GM12865 (cell line): ENCODE measurements around the gene TFCP2.
A peak's percentile ranks its signal among the peaks of the same experiment; 100 is the strongest.

Experiments
- DNase-seq: peaks from one replicate; pipeline ENCODE4 v3.0.0; 2010; ENCODE audit warnings: low read depth
- H3K4me3 ChIP-seq: 2 replicates; pipeline ENCODE4 v1.5.1; 2011; ENCODE audit warnings: mild to moderate bottlenecking, low read depth, low read length, control low read depth
- CTCF ChIP-seq: IDR thresholded peaks from 2 replicates; pipeline ENCODE4 v1.5.1; 2011; ENCODE audit warnings: low read length, control low read depth, low read depth, inconsistent platforms; ENCODE audit not compliant: insufficient read depth; ENCODE audit errors: missing control alignments

The TFCP2 gene

GRCh38 chr12:51217133-51217967, 44.4 kb upstream of the TFCP2 start:
- peak overlapping the region; percentile 97 for H3K4me3 ChIP-seq
- TF ChIP-seq CTCF = peak; percentile 25
- DNase-seq = peak; percentile 65

GRCh38 chr12:51216642-51217041, 43.7 kb upstream of the TFCP2 start:
- H3K4me3 ChIP-seq = no peak overlapping the region; the same call in 1 of the 2 replicates
- no peak for TF ChIP-seq CTCF
- DNase-seq = no peak

DNA sequence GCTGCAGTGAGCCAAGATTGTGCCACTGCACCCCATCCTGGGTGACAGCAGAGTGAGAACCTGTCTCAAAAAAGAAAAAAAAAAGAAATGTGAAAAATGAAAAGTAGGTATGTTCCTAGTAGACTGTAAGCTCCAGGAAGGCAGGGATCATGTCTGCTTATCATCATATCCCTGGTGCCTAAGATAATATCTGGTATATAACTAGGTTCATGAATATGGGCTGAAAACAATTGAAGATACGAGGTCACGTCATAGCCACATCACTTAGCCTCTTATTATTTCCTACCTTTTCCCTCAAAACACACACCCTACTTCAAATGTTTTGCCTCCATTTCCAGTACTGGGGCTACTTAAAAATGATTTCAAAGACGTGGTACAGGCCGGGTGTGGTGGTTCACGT, 42.0 kb upstream of the TFCP2 start:
- no peak for TF ChIP-seq CTCF

DNA sequence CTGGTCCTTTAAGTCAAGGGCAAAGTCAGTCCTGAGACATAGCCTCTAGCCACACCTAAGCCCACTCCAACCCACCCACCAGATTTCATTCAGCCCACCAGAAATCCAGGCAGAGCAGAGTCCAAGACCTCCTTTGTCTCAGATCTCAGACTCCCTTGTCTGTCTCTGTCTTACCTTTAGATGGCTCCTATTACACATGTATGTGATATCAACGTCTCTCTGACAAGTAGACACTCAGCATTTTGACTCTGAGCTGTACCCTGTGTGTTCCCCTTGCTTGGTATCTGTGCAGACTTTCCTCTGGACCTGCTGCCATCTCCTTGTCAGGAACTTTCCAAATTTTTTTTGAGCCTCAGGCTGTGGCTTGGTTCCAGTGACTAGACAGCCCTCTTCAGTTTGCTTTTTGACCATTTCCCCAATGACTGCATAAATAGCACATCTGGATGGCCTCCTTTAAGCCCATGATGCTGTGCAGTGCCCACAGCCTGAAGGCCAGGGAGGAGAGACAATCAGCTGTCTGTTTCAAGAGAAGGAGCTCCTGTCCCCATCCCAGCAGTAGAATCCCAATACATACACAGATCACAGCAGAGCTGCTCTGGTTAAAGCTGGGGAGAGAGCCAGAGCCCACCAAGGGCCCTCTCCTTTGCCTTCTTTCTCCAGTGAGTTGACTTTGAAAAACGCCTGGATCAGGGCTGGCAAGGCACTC, 37.9 kb upstream of the TFCP2 start:
- no peak for TF ChIP-seq CTCF
- no peak overlapping the region for H3K4me3 ChIP-seq
- DNase-seq = no peak

More for the DNA sequence above, 42.0 kb upstream of the TFCP2 start:
- DNase-seq = no peak
- no peak overlapping the region for H3K4me3 ChIP-seq

- no peak for TF ChIP-seq CTCF
Measured at GRCh38 chr12:51209259-51209658, 36.3 kb upstream of the TFCP2 start.

DNA sequence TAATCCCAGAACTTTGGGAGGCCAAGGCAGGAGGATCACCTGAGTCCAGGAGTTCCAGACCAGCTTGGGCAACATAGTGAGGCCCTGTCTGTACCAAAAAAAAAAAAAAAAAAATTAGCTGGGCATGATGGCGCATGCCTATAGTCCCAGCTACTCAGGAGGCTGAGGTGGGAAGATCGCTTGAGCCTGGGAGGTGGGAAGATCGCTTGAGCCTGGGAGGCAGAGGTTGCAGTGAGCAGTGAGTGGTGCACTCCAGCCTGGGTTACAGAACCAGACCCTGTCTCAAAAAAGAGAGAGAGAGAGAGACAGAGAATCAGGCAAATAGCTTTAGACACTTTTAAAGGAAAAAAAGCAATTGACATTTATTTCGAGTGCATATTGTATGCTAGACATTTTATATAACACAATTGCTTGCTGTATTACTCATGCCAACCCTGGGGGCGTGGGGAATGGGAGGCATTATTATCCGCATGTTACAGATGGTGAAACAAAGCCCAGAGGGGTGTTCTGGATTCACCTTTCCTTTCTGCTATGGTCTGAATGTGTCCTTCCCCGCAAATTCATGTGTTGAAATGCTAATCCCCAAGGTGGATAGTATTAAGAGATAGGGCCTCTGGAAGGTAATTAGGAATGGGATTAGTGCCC, 35.2 kb upstream of the TFCP2 start:
- TF ChIP-seq CTCF = no peak
- DNase-seq = no peak
- H3K4me3 ChIP-seq = no peak overlapping the region

More at GRCh38 chr12:51209259-51209658, 36.3 kb upstream of the TFCP2 start:
- DNase-seq = no peak
- H3K4me3 ChIP-seq = no peak overlapping the region
